ENCODE results near the gene EAF1. TPM values are rescaled to one million over a fixed set of nuclear protein-coding genes. Genes with fewer than 3 reads are reported as not detected.
"Not testable (repeated sequence)": the region's sequence is repeated elsewhere in the genome, so short reads cannot be mapped to it uniquely, and the experiment has no call there.

EAF1 gene
- total RNA-seq, 1 donor from 2014 or later = 17.8 TPM

GRCh38 chr3:15384510-15385237, 42.7 kb upstream of the EAF1 start:
- H3K9me3 Mint-ChIP-seq (ENCODE audit: unreplicated experiment) = no peaks in the 10 kb centered on the region
- TF ChIP-seq, protein P1, sequence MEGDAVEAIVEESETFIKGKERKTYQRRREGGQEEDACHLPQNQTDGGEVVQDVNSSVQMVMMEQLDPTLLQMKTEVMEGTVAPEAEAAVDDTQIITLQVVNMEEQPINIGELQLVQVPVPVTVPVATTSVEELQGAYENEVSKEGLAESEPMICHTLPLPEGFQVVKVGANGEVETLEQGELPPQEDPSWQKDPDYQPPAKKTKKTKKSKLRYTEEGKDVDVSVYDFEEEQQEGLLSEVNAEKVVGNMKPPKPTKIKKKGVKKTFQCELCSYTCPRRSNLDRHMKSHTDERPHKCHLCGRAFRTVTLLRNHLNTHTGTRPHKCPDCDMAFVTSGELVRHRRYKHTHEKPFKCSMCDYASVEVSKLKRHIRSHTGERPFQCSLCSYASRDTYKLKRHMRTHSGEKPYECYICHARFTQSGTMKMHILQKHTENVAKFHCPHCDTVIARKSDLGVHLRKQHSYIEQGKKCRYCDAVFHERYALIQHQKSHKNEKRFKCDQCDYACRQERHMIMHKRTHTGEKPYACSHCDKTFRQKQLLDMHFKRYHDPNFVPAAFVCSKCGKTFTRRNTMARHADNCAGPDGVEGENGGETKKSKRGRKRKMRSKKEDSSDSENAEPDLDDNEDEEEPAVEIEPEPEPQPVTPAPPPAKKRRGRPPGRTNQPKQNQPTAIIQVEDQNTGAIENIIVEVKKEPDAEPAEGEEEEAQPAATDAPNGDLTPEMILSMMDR (IDR thresholded peaks at IDR 0.05) = no peak
- H3K36me3 Mint-ChIP-seq (ENCODE audit: unreplicated experiment) = no peaks in the 10 kb centered on the region

GRCh38 chr3:15385238-15385695, 42.1 kb upstream of the EAF1 start:
- H3K4me3 Mint-ChIP-seq (ENCODE audit: unreplicated experiment); H3K9me3 Mint-ChIP-seq (ENCODE audit: unreplicated experiment); DNase-seq (ENCODE audit: extremely low spot score, unreplicated experiment); H3K27me3 Mint-ChIP-seq (ENCODE audit: unreplicated experiment); H3K4me1 Mint-ChIP-seq (ENCODE audit: unreplicated experiment); H3K27ac Mint-ChIP-seq (ENCODE audit: unreplicated experiment); H3K36me3 Mint-ChIP-seq (ENCODE audit: unreplicated experiment): not testable (repeated sequence)

More at GRCh38 chr3:15384510-15385237, 42.7 kb upstream of the EAF1 start:
- Mint-ChIP-seq H3K4me3 (ENCODE audit: unreplicated experiment) (no peak overlapping the region), H3K4me1 (ENCODE audit: unreplicated experiment) (peaks cover 5% of the 10 kb centered on the region), H3K27me3 (ENCODE audit: unreplicated experiment) (no peaks in the 10 kb centered on the region), H3K27ac (ENCODE audit: unreplicated experiment) (no peak overlapping the region)
- no peak for DNase-seq (ENCODE audit: extremely low spot score, unreplicated experiment)

GRCh38 chr3:15385901-15386653, 41.3 kb upstream of the EAF1 start:
- Mint-ChIP-seq H3K4me1 (ENCODE audit: unreplicated experiment) (peaks cover 5% of the 10 kb centered on the region), H3K9me3 (ENCODE audit: unreplicated experiment) (no peaks in the 10 kb centered on the region), H3K4me3 (ENCODE audit: unreplicated experiment) (no peak overlapping the region), H3K36me3 (ENCODE audit: unreplicated experiment) (no peaks in the 10 kb centered on the region), H3K27ac (ENCODE audit: unreplicated experiment) (no peak overlapping the region), H3K27me3 (ENCODE audit: unreplicated experiment) (no peaks in the 10 kb centered on the region)
- TF ChIP-seq, protein P1 (IDR thresholded peaks at IDR 0.05) = no peak
- DNase-seq (ENCODE audit: extremely low spot score, unreplicated experiment) = no peak

DNA sequence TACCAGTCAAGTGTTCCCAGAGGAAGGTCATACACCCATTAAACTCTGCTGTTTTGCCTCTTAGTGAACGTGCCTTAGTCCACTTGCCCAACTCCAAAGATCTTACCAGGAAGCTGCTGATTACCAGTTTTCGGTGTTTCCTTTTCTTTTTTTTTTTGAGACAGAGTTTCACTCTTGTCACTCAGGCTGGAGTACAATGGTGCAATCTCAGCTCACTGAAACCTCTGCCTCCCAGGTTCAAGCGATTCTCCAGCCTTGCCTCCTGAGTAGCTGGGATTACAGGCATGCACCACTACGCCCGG, 40.8 kb upstream of the EAF1 start:
- H3K9me3 Mint-ChIP-seq (ENCODE audit: unreplicated experiment); DNase-seq (ENCODE audit: extremely low spot score, unreplicated experiment): not testable (repeated sequence)

DNA sequence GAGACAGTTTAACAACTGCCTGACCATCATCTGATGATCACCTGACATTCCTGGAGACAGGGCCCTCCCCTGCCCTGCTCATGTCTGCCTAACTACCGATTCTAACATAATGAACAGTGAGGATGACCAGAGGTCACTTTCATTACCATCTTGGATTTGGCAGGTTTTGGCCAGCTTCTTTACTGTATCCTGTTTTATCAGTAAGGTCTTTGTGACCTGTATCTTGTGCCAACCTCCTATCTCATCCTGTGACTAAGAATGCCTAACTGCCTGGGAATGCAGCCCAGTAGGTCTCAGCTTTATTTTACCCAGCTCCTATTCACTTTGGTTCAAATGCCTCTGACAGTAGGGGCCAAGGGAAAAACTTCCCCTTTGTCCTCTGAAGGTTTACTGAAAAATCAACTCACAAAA, 40.2 kb upstream of the EAF1 start:
- Mint-ChIP-seq H3K9me3 (ENCODE audit: unreplicated experiment) (no peaks in the 10 kb centered on the region), H3K4me1 (ENCODE audit: unreplicated experiment) (peaks cover 5% of the 10 kb centered on the region), H3K27ac (ENCODE audit: unreplicated experiment) (no peak overlapping the region), H3K27me3 (ENCODE audit: unreplicated experiment) (no peaks in the 10 kb centered on the region), H3K36me3 (ENCODE audit: unreplicated experiment) (no peaks in the 10 kb centered on the region), H3K4me3 (ENCODE audit: unreplicated experiment) (no peak overlapping the region)
- DNase-seq (ENCODE audit: extremely low spot score, unreplicated experiment) = no peak
- TF ChIP-seq, protein P1 (IDR thresholded peaks at IDR 0.05) = no peak

More for the DNA sequence above, 40.8 kb upstream of the EAF1 start:
- not testable (repeated sequence) for H3K27me3 Mint-ChIP-seq (ENCODE audit: unreplicated experiment); H3K4me3 Mint-ChIP-seq (ENCODE audit: unreplicated experiment); H3K4me1 Mint-ChIP-seq (ENCODE audit: unreplicated experiment); H3K27ac Mint-ChIP-seq (ENCODE audit: unreplicated experiment); H3K36me3 Mint-ChIP-seq (ENCODE audit: unreplicated experiment)

DNA sequence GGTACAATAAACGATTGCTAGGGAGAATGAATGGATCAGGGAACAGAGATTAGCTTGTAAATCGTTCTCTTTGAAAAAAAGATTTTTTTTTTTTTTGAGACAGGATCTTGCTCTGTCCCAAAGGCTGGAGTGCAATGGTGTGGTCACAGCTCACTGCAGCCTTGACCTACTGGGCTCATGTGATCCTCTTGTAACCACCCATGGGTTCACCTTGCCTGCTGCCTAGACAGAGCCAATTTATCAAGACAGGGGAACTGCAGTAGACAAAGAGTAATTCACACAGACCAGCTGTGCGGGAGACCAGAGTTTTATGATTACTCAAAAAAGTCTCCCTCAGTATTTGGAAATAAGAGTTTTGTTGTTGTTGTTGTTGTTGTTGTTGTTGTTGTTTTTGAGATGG, 39.7 kb upstream of the EAF1 start:
- no peaks in the 10 kb centered on the region for H3K9me3 Mint-ChIP-seq (ENCODE audit: unreplicated experiment)
- DNase-seq (ENCODE audit: extremely low spot score, unreplicated experiment) = no peak
- H3K4me1 Mint-ChIP-seq (ENCODE audit: unreplicated experiment) = peaks cover 5% of the 10 kb centered on the region
- TF ChIP-seq, protein P1 (IDR thresholded peaks at IDR 0.05) = no peak
- no peak overlapping the region for H3K27ac Mint-ChIP-seq (ENCODE audit: unreplicated experiment)
- no peaks in the 10 kb centered on the region for H3K27me3 Mint-ChIP-seq (ENCODE audit: unreplicated experiment)
- no peak overlapping the region for H3K4me3 Mint-ChIP-seq (ENCODE audit: unreplicated experiment)
- H3K36me3 Mint-ChIP-seq (ENCODE audit: unreplicated experiment) = no peaks in the 10 kb centered on the region

GRCh38 chr3:15388335-15388734, 39.1 kb upstream of the EAF1 start:
- not testable (repeated sequence) for H3K4me1 Mint-ChIP-seq (ENCODE audit: unreplicated experiment); H3K27ac Mint-ChIP-seq (ENCODE audit: unreplicated experiment); H3K36me3 Mint-ChIP-seq (ENCODE audit: unreplicated experiment); H3K9me3 Mint-ChIP-seq (ENCODE audit: unreplicated experiment); H3K4me3 Mint-ChIP-seq (ENCODE audit: unreplicated experiment); DNase-seq (ENCODE audit: extremely low spot score, unreplicated experiment); H3K27me3 Mint-ChIP-seq (ENCODE audit: unreplicated experiment)

Data from osteocyte (in vitro differentiated cells).